GM12892 (cell line): ENCODE data around the gene NT5E.

Experiments used
- DNase-seq: peaks from one replicate; pipeline ENCODE4 v3.0.0; 2011; ENCODE audit not compliant: insufficient read length
- FAIRE-seq: peaks from 2 replicates; lab custom pipeline; 2011; peaks lifted over from hg19 to GRCh38; lab: Jason Lieb, UNC
- POLR2A ChIP-seq: IDR thresholded peaks from 2 replicates; pipeline ENCODE4 v1.6.1; 2011; ENCODE audit warnings: low read depth, low read length, control low read depth
- POLR2AphosphoS5 ChIP-seq: IDR thresholded peaks from 2 replicates; pipeline ENCODE4 v1.6.1; 2011; ENCODE audit warnings: low read depth, low read length, control low read depth
- TAF1 ChIP-seq: IDR thresholded peaks from 2 replicates; pipeline ENCODE4 v1.6.1; 2011; ENCODE audit warnings: low read depth, mild to moderate bottlenecking, control low read depth, low read length, borderline replicate concordance

NT5E gene

DNA sequence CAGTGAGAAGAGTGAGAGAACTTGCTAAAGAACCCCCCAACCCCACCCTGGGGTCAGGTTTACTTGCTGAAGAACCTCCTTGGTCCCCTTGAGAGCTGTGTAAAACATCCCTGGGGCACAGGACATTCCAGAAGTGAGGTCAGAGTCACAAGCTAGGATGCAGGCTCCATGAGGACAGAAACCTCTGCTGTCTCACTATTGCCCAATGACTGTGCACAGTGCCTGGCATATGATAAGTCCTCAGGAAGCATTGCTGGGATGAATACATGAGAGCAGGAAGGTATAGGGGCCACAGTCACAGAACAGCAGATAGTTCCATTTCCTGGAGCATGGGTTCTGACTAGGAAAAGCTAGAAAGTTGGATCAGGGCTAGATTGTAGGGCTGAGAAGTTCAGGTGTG lies 18.4 kb downstream of the NT5E start:
- FAIRE-seq (no peak), DNase-seq (no peak)
- TF ChIP-seq TAF1 (no peak), POLR2AphosphoS5 (no peak), POLR2A (no peak)

DNA sequence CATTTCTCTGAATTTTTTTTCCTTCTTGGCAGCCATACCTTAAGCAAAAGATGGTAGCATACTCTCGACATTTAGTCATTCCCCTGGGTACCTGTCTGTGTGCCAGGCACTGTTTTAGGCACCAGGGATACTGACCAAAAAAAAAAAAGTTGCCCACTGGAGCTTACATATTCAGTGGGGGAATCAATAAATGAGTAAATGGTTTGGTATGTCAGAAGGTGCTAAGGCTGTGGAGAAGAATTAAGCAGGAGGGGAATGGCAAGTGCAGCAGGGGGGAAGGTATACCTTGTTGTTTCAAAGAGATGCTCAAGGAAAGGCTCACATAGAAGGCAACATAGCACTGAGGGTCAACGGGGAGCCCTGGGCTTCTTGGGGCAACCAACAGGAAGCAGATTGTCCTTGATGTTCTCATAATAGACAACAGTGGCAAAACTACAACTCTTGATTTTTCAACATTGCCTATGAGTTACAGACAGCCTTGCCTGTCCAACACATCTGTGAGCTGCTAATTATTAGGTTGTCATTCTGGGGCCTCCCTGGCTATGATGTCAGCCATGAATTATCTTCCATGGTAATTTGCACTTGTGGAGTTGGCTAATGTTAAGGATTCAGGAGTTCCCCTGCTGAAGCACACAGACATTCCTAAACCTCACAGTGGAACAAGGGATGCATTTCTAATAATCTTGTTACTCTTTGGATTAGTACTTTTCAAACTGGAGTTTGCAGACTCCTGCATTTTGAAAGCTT lies 19.6 kb downstream of the NT5E start:
- TF ChIP-seq POLR2AphosphoS5 (no peak), POLR2A (no peak), TAF1 (no peak)
- FAIRE-seq, result no peak
- no peak for DNase-seq

DNA sequence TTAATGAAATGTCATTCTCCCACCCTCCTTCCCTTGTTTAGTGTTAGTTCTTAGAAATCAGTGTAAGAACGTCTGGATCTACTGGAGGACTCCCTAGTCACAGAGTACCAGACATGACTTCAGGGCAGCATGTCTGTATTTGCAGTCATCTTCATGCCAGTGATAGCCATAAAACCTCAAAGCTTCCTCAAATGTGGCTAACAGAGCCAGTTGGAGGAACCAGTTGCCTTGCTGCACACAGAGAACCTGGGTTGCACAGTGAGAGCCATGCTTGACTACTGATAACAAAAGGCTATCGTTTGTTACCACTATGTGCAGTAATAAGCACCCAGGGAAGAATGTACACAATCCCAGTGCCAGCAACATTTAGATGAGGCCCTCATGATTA lies 20.1 kb downstream of the NT5E start:
- TF ChIP-seq POLR2AphosphoS5 (no peak), TAF1 (no peak), POLR2A (no peak)
- DNase-seq, result no peak
- no peak for FAIRE-seq

DNA sequence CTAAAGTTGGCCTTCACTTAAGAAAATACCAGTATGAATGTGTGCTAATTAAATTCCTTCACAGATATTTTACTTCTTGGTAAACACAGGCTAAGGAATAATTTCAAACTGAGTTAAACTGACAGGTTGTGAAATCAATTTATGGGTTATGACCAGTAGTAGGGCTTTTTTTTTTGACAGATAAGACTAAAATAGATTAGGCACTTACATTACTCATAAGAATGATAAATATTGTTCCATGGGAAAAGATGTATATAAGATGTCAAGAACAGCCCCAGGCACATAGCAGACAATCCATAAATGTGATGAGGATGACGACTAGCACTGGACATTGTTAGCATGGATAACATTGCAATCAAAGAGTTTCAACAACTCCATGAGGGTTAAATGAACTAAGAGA lies 22.9 kb downstream of the NT5E start:
- FAIRE-seq (peak; percentile 40), DNase-seq (no peak)
- TF ChIP-seq POLR2A, result no peak
- no peak for TF ChIP-seq TAF1
- TF ChIP-seq POLR2AphosphoS5, result no peak

DNA sequence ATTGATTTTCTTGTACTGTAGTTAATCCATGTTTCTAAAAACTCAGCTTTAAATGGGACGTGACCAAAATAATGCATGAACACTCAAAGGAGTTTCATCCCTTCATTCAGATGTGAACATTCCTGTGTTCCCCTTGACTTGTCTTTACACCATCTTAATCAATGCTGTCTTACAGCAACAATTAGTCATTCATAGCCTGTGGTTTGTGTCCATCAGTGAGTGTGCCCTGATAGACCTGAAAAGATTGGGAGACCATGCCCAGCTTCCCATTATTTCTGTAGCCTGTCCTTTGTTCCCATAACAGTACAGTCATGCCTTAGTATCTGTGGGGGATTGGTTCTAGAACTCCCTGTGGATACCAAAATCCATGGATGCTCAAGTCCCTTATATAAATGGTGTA lies 23.9 kb downstream of the NT5E start:
- FAIRE-seq, result no peak
- no peak for TF ChIP-seq TAF1
- no peak for TF ChIP-seq POLR2A
- TF ChIP-seq POLR2AphosphoS5, result no peak

DNA sequence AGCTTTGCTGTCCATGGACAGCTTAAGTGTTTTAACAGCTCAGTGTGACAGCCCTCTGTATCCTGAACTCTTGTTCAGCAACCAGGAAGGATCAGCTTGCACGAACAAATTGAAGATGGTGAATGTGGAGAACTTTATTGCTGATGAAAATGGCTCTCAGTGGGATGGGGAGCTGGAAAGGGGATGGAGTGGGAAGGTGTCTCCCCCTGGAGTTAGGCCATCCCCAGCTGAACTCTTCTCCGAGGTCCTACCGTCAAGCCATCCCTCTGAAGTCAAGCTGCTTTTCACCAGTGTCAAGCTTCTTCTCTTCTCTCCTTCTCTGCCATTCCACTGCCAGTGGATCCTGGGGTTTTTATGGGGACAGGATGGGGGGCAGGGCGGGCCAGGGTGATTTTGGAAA lies 26.6 kb downstream of the NT5E start:
- no peak for DNase-seq
- TF ChIP-seq POLR2A, result no peak
- TF ChIP-seq POLR2AphosphoS5, result no peak
- TF ChIP-seq TAF1, result no peak
- no peak for FAIRE-seq

More for the DNA sequence above, 23.9 kb downstream of the NT5E start:
- no peak for DNase-seq

DNA sequence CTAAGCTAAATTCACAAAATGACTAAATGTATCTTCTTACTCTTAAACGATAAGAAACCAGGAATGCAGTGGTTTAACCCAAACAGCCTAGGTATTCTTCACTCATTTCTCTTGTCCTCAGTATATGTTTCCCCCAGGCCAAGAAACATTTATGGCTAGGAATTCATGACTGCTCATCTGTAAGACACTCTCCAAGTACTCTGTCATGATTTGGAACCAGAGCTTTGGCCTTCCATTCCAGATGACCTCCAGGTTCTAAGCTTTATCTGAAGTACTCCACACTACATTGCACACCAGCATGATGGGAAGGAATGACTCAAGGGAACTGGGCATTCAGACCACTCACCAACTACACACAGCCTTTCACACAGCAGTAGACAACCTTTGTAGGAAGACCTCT lies 29.3 kb downstream of the NT5E start:
- TF ChIP-seq POLR2AphosphoS5, result no peak
- no peak for TF ChIP-seq TAF1
- TF ChIP-seq POLR2A, result no peak
- no peak for DNase-seq
- no peak for FAIRE-seq

DNA sequence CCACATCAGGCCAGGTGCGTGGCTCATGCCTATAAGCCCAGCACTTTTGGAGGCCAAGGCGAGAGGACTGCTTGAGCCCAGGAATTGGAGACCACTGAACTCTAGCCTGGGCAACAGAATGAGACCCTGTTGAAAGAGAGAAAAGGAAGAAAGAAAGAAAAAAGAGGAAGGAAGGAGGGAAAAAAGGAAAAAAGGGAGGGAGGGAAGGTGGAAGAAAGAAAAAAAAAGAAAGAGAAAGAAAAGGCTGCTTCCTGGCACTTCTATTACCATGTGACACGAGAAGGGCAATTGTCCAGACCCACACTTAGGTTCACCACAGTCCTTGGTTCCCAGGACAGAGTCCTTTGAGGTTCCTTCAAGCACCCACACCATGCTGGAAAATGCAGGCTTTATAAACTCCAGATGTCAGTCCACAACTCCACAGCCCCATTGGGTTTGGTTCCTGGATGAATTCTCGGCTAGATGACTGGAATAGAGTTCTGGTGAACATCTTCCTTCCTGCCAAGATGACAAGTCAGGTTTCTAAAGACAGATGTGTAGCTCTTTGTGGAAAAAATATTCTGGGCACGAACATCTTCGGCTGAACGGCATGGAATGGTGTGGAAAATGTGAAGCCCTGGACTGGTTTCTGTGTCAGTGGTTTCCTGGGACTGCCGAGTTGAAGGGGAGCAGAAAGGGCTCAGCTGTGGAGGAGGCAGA lies 32.5 kb downstream of the NT5E start:
- DNase-seq (no peak), FAIRE-seq (no peak)
- TF ChIP-seq POLR2AphosphoS5, result no peak
- no peak for TF ChIP-seq TAF1
- TF ChIP-seq POLR2A, result no peak

DNA sequence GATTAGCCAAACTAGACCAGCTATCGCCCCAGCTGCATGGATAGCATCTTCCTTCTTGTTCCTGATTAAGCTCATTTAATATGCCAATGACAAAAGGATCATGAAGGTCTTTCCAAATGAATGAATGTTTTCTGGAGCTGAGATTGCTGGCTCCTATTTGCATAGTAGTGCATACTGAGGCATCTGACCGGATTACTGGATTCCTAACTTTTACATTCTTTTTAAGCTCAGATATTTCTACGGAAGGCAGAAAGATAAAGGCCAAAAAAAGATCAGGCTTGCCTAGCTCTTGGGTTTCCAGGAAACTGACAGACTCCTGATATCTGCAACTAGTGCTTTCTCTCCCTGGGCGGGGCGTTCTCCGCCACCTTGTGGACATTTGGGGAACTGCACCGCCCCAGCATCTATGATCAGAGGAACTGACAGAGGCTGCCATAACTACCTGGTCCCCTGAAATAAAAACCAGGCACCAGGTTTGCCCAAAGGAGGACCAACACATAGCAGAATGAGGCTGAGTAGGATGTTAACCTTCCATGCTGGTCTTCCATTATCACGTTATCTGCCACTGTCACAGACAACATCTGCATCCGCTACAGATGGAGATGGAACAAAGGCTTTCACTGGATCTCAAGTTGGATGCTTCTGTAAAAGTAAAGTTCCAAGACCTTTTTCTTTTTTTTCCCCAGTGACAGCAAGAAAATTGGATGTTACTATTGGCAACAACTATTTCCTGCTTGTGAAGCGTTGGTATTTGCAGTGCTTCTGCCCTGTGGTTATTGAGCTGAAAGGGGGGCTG lies 33.2 kb downstream of the NT5E start:
- DNase-seq (no peak), FAIRE-seq (peak; percentile 76)
- TF ChIP-seq TAF1 (no peak), POLR2AphosphoS5 (no peak), POLR2A (no peak)

DNA sequence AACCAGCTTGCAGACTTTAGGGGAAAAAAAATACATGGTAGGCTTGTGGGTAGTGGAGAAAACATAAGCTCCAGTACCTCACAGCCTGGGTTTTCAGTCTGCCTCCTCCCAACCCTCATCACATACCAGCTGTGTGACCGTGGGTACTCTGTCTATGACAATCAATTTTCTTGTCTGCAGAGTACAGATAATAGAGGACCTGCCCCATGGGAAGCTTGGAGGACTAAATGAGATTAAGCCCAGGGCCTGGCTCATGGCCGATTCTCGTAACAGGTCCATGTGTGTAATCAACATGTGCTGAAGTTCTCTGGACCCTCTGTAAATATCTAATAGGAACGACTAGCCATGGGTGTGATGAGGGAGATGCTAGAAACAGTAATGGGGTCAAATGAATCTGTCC lies 34.0 kb downstream of the NT5E start:
- FAIRE-seq (no peak), DNase-seq (no peak)
- TF ChIP-seq POLR2A, result no peak
- no peak for TF ChIP-seq TAF1
- TF ChIP-seq POLR2AphosphoS5, result no peak

DNA sequence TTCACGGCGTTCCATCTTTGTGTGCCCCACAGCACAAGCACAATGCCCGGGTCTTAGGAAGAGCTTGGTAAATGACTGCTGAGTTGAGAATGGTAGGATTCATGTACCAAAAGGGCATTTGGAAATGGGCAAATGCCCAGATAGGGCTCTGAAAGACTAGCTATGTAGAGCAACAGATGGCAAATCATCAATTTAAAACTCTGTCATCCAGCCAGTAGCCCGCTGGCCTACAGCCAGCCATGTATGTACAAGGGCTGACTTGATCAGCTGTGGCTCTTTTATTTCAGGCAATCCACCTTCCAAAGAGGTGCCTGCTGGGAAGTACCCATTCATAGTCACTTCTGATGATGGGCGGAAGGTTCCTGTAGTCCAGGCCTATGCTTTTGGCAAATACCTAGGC lies 35.1 kb downstream of the NT5E start:
- no peak for DNase-seq

More for the DNA sequence above, 35.1 kb downstream of the NT5E start:
- no peak for FAIRE-seq
- TF ChIP-seq TAF1, result no peak
